Measurements from ENCODE around the gene DDX20.

- TF ChIP-seq CTCF (conservative IDR thresholded peaks at IDR 0.05) (no peak), EZH2 (IDR thresholded peaks at IDR 0.05; ENCODE audit: low read depth) (no peak)
Observed at GRCh38 chr1:111737216-111738132, 18.2 kb upstream of the DDX20 start.

Data from PC-9 (cell line).